Cardiac fibroblast (primary cell): Measurements from ENCODE around the gene TEK.
"Not testable (repeated sequence)": the region's sequence is repeated elsewhere in the genome, so short reads cannot be mapped to it uniquely, and the experiment has no call there.

Source experiments
- DNase-seq, 2 donors: peaks; one replicate each; pipeline versions ENCODE4 v3.0.0 to v3.0.0-alpha.2; 2010; ENCODE audit warnings: low read depth in 2 of 2
- H3K4me3 ChIP-seq, 2 donors: replicated peaks in 1 of 2; 1 replicate in 1 of 2; 2 replicates in 1 of 2; pipeline ENCODE4 v1.5.1; 2011; ENCODE audit warnings: low read depth in 2 of 2, low read length in 2 of 2, mild to moderate bottlenecking in 2 of 2, moderate library complexity in 1 of 2
- TF ChIP-seq, protein P1 (sequence below): IDR thresholded peaks from one replicate; pipeline ENCODE4 v1.5.1; 2011; ENCODE audit warnings: low read depth, mild to moderate bottlenecking, low read length, inconsistent platforms

TEK gene

GRCh38 chr9:27227192-27227591 lies 118.2 kb downstream of the TEK start:
- no peak overlapping the region for H3K4me3 ChIP-seq
- TF ChIP-seq, protein P1, sequence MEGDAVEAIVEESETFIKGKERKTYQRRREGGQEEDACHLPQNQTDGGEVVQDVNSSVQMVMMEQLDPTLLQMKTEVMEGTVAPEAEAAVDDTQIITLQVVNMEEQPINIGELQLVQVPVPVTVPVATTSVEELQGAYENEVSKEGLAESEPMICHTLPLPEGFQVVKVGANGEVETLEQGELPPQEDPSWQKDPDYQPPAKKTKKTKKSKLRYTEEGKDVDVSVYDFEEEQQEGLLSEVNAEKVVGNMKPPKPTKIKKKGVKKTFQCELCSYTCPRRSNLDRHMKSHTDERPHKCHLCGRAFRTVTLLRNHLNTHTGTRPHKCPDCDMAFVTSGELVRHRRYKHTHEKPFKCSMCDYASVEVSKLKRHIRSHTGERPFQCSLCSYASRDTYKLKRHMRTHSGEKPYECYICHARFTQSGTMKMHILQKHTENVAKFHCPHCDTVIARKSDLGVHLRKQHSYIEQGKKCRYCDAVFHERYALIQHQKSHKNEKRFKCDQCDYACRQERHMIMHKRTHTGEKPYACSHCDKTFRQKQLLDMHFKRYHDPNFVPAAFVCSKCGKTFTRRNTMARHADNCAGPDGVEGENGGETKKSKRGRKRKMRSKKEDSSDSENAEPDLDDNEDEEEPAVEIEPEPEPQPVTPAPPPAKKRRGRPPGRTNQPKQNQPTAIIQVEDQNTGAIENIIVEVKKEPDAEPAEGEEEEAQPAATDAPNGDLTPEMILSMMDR = no peak
- peak in 1 of 2 donors; percentile 81 for DNase-seq

DNA sequence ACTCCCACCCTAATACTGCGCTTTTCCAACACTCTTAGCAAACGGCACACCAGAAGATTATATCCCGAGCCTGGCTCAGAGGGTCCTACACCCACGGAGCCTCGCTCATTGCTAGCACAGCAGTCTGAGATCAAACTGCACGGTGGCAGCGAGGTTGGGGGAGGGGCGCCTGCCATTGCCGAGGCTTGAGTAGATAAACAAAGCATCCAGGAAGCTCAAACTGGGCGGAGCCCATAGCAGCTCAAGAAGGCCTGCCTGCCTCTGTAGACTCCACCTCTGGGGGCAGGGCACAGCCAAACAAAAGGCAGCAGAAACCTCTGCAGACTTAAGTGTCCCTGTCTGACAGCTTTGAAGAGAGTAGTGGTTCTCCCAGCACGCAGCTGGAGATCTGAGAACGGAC lies 130.6 kb downstream of the TEK start:
- not testable (repeated sequence) for H3K4me3 ChIP-seq, DNase-seq

- TF ChIP-seq, protein P1 = peak; percentile 63
- H3K4me3 ChIP-seq = no peak overlapping the region
- DNase-seq = peak; percentile 68 to 81
Observed at GRCh38 chr9:27247756-27248155, 138.7 kb downstream of the TEK start.

GRCh38 chr9:27248702-27249101 lies 139.7 kb downstream of the TEK start:
- TF ChIP-seq, protein P1 = no peak

DNA sequence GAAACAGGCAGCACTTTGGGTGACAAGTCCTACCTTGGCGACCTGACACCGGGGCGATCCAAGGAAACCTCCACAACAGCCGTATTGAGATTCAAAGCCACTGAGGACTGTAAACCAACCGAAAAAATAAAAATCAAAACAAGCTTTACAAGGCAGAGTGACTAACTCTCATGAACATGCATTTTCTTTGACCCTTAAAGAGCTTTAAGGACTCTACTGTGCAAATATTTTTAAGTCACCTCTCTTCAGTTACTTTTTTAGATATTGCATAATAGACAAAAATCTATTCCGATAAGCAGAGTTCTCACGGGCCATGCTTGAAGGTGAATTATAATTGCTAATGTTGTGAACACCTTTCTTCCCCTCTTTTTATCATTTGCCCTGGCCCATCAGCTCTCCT lies 149.6 kb downstream of the TEK start:
- H3K4me3 ChIP-seq = no peak overlapping the region
- DNase-seq = no peak
- TF ChIP-seq, protein P1 = no peak

More at GRCh38 chr9:27248702-27249101, 139.7 kb downstream of the TEK start:
- peak in 1 of 2 donors; percentile 42 for DNase-seq
- no peak overlapping the region for H3K4me3 ChIP-seq

DNA sequence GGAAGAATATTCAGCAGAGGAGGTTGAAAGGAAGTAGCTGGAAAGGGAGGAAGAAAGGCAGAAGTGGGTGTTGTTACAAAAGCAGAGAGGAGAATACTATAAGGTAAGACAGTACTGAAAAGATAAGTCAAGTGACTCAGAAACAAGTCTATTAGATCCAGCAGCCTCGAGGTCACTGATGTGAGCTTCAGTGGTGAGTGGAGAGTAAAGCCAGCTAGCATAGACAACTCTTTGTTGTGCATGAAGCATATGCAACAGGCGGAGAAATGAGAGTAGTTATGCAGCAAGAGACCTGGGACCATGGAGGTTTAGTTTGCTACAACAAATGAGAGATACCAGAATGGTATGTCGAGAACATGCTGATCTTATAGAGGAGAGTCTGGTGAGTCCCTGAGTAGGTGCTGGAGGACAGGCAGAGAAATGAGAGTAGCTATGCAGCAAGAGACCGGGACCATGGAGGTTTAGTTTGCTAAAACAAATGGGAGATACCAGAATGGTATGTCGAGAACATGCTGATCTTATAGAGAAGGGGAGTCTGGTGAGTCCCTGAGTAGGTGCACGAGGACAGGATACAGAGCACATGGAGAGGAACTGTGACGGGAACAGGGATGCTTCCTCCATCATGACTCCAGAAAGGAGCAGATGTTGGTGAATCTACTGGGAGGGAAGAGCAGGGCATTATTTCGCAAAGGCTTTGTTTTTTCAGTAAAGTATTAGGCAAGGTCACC lies 151.9 kb downstream of the TEK start:
- TF ChIP-seq, protein P1 = no peak
- H3K4me3 ChIP-seq = no peak overlapping the region
- DNase-seq = no peak

GRCh38 chr9:27261517-27262211 lies 152.6 kb downstream of the TEK start:
- no peak overlapping the region for H3K4me3 ChIP-seq
- TF ChIP-seq, protein P1 = no peak
- peak in 1 of 2 donors; percentile 40 for DNase-seq
